Lower leg skin (tissue), 3 donors: ENCODE data around the gene LIN7A.

Experiments used
- CTCF ChIP-seq, 3 donors: fragments of 450-650 bp; IDR thresholded peaks; one replicate each; pipeline ENCODE4 v1.5.1; 2016; ENCODE audit warnings: antibody characterized with exemption in 3 of 3, mild to moderate bottlenecking in 3 of 3, moderate library complexity in 2 of 3
- POLR2A ChIP-seq, 2 donors: fragments of 450-650 bp; IDR thresholded peaks; one replicate each; pipeline ENCODE4 v1.6.1; 2016 to 2017; ENCODE audit warnings: antibody characterized with exemption in 2 of 2, mild to moderate bottlenecking in 1 of 2, moderate library complexity in 1 of 2

DNA sequence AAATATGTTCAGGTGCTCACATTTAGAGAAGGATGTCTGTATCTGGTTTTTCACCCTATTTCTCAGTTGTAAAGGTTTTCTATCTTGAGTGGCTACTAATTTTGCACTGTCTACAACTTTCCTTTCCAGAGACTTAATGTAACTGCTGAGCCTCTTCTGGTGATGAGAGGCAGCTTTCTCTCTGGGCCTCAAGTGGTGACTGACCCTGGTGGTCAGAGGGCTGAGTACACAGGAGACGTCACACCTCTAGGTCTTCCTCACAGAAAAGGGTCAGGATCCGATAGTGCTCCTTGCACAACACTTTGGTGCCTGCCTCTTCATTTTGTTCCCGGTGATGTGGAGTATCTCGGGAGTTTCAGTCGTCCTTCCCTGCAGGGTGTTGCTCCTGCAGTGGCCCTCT is 76.8 kb downstream of the LIN7A start:
- TF ChIP-seq CTCF (IDR thresholded peaks at IDR 0.05), result no peak
- TF ChIP-seq POLR2A (IDR thresholded peaks at IDR 0.05), result no peak
